B cell (primary cell): Measurements from ENCODE around the gene BLOC1S3. TPM values are rescaled to one million over a fixed set of nuclear protein-coding genes. Genes with fewer than 3 reads are reported as not detected.

Source experiments
- ATAC-seq: fragments of 200-7000 bp; cut with Tn5 transposase; one replicate; pipeline ENCODE4 v1.10.0; 2021; ENCODE audit warnings: low read depth, mild to moderate bottlenecking, moderate number of reproducible peaks, moderate library complexity
- CTCF ChIA-PET: fragments of 350-600 bp; sonication (Branson Sonifier 250); formaldehyde crosslinking; loops from one replicate; lab custom pipeline; 2021; ENCODE audit warnings: antibody characterized with exemption, inconsistent platforms; lab: Charles Lee
- POLR2A ChIA-PET: fragments of 350-600 bp; sonication (Branson Sonifier 250); formaldehyde crosslinking; loops from one replicate; lab custom pipeline; 2021; ENCODE audit warnings: antibody characterized with exemption; lab: Charles Lee
- DNase-seq: peaks from one replicate; pipeline ENCODE4 v3.0.0; 2013
- H2AFZ ChIP-seq: 2 replicates; pipeline ENCODE4 v1.6.1; 2012; ENCODE audit warnings: mild to moderate bottlenecking, low read depth, low read length; ENCODE audit not compliant: insufficient read depth, poor library complexity, severe bottlenecking
- H3K27ac ChIP-seq, 2 donors: 1 replicate in 1 of 2; 2 replicates in 1 of 2; pipeline ENCODE4 v1.5.1; 2012 to 2013; ENCODE audit warnings: low read length in 2 of 2, mild to moderate bottlenecking in 2 of 2, moderate library complexity in 1 of 2
- H3K27me3 ChIP-seq, 4 experiments: fragments of 200-600 bp in 1 of 4; sonication (generic) in 1 of 4; replicated peaks in 1 of 4; 1 replicate in 2 of 4; 2 replicates in 2 of 4; pipeline versions ENCODE4 v1.6.1 to v1.7.0; 2013 to 2016; ENCODE audit warnings: low read length in 3 of 4, mild to moderate bottlenecking in 2 of 4, mixed read lengths in 1 of 4, moderate library complexity in 1 of 4; ENCODE audit not compliant: insufficient read depth in 4 of 4, control insufficient read depth in 3 of 4; ENCODE audit errors: control extremely low read depth in 1 of 4
- H3K36me3 ChIP-seq, 2 experiments: replicated peaks in 1 of 2; 1 replicate in 1 of 2; 2 replicates in 1 of 2; pipeline versions ENCODE4 v1.6.1 to v1.7.1; 2013; ENCODE audit warnings: low read length in 1 of 2; ENCODE audit not compliant: insufficient read depth in 2 of 2, control insufficient read depth in 1 of 2; ENCODE audit errors: control extremely low read depth in 1 of 2, extremely low read depth in 1 of 2
- H3K4me1 ChIP-seq, 2 donors: fragments of 200-600 bp in 1 of 2; sonication (generic) in 1 of 2; 1 replicate in 1 of 2; 2 replicates in 1 of 2; pipeline versions ENCODE4 v1.5.1 to v1.6.1; 2013 to 2017; ENCODE audit warnings: low read length in 2 of 2; ENCODE audit not compliant: control insufficient read depth in 2 of 2, insufficient read depth in 2 of 2
- H3K4me2 ChIP-seq: replicated peaks from 2 replicates; pipeline ENCODE3; 2012; ENCODE audit warnings: mild to moderate bottlenecking, low read depth, low read length; ENCODE audit not compliant: poor library complexity, severe bottlenecking
- H3K4me3 ChIP-seq, 5 experiments: fragments of 200-600 bp in 1 of 5; sonication (generic) in 1 of 5; 1 replicate in 3 of 5; 2 replicates in 2 of 5; pipeline versions ENCODE4 v1.5.1 to v1.7.0; 2011 to 2016; ENCODE audit warnings: low read length in 4 of 5, mild to moderate bottlenecking in 4 of 5, low read depth in 2 of 5, control low read depth in 1 of 5, moderate library complexity in 1 of 5; ENCODE audit not compliant: insufficient read depth in 1 of 5; ENCODE audit errors: control extremely low read depth in 1 of 5, extremely low read depth in 1 of 5
- H3K79me2 ChIP-seq: fragments of 200-600 bp; sonication (generic); one replicate; pipeline ENCODE4 v1.6.0; 2016; ENCODE audit warnings: low read length; ENCODE audit not compliant: control insufficient read depth, insufficient read depth
- H3K9ac ChIP-seq: fragments of 200-600 bp; sonication (generic); 2 replicates; pipeline ENCODE4 v1.6.1; 2017; ENCODE audit warnings: mild to moderate bottlenecking, low read length, moderate library complexity
- H3K9me3 ChIP-seq, 3 donors: one replicate each; pipeline versions ENCODE4 v1.6.1 to v1.7.1; 2013; ENCODE audit warnings: low read length in 2 of 3; ENCODE audit not compliant: control insufficient read depth in 2 of 3, insufficient read depth in 1 of 3; ENCODE audit errors: control extremely low read depth in 1 of 3
- H4K20me1 ChIP-seq: 2 replicates; pipeline ENCODE4 v1.6.0; 2012; ENCODE audit warnings: mild to moderate bottlenecking, low read length; ENCODE audit not compliant: insufficient read depth, control insufficient read depth, poor library complexity, severe bottlenecking
- H3K27ac Mint-ChIP-seq: one replicate; pipeline ENCODE4 v1.8.0; 2021; ENCODE audit warnings: mixed read lengths
- H3K27me3 Mint-ChIP-seq: one replicate; pipeline ENCODE4 v1.8.0; 2021; ENCODE audit warnings: mixed read lengths
- H3K4me1 Mint-ChIP-seq: one replicate; pipeline ENCODE4 v1.8.0; 2021; ENCODE audit warnings: mixed read lengths
- H3K4me3 Mint-ChIP-seq: one replicate; pipeline ENCODE4 v1.8.0; 2021; ENCODE audit warnings: mixed read lengths
- H3K9me3 Mint-ChIP-seq: one replicate; pipeline ENCODE4 v1.8.0; 2022; ENCODE audit warnings: mixed read lengths; ENCODE audit not compliant: insufficient read depth
- CTCF ChIP-seq: fragments of 200-600 bp; IDR thresholded peaks from one replicate; pipeline ENCODE4 v1.8.0; 2022; ENCODE audit warnings: antibody characterized with exemption, mild to moderate bottlenecking
- EZH2 ChIP-seq: IDR thresholded peaks from 2 replicates; pipeline ENCODE4 v1.6.1; 2012; ENCODE audit warnings: borderline replicate concordance, low read depth, mild to moderate bottlenecking, moderate library complexity, low read length; ENCODE audit not compliant: insufficient read depth, poor library complexity, severe bottlenecking
- WGBS: methylation state at CpG from one replicate; pipeline ENCODE4 v1.1.5; 2013; ENCODE audit warnings: missing lambda C conversion rate; ENCODE audit not compliant: insufficient coverage; 5-methylcytosine and 5-hydroxymethylcytosine counted together
- intact Hi-C: fragments of 100-400 bp; cut with micrococcal nuclease; formaldehyde crosslinking; loops from one replicate; pipeline ENCODE4 v1.10.0; 2022
- polyA plus RNA-seq: library from polyadenylated mRNA; depleted of rRNA; stranded (reverse); fragments of >200 nt; gene quantifications from 2 replicates; pipeline ENCODE4 v1.2.3, GENCODE V29; 2012
- total RNA-seq, 2 donors: library from RNA; stranded (reverse); fragments of 120-200 nt in 1 of 2; gene quantifications; 1 replicate in 1 of 2; 2 replicates in 1 of 2; pipeline versions ENCODE4 v1.2.3 to v1.2.4, GENCODE V29; 2013 to 2022

Gene BLOC1S3
- total and polyA plus RNA-seq, 2 donors (not counting 1 experiment from before 2014, with no cell fraction given): 7.2 to 21.1 TPM

- H2AFZ ChIP-seq: no peak overlapping the region
- 94% methylated on average over 7 of the region's 7 CpGs for WGBS
- DNase-seq: no peak
- H3K9me3 ChIP-seq: no peaks in the 10 kb centered on the region
- peaks cover 47% of the 10 kb centered on the region for H3K4me1 Mint-ChIP-seq
- H3K36me3 ChIP-seq: peaks cover 4% of the 10 kb centered on the region in 2 experiments
- ChIA-PET CTCF (no interaction called here), POLR2A (interaction anchor here (0.6 kb wide), 1 partner anchor 78 kb away, joined by 3 read pairs; no protein-coding TSS in a partner anchor)
- H3K4me3 ChIP-seq: no peak overlapping the region
- H3K27me3 Mint-ChIP-seq: no peaks in the 10 kb centered on the region
- intact Hi-C loops: no loop called here
- no peaks in the 10 kb centered on the region for H3K27me3 ChIP-seq
- peak overlapping the region; percentile 65 for H3K27ac Mint-ChIP-seq
- peaks cover 46% of the 10 kb centered on the region for H4K20me1 ChIP-seq
- H3K9ac ChIP-seq: no peak overlapping the region
- no peak overlapping the region for H3K4me2 ChIP-seq
- peaks cover 28 to 43% of the 10 kb centered on the region in 2 donors for H3K4me1 ChIP-seq
- H3K79me2 ChIP-seq: peaks cover 51% of the 10 kb centered on the region
- no peak overlapping the region for H3K27ac ChIP-seq
- TF ChIP-seq CTCF (no peak), EZH2 (no peak)
- H3K9me3 Mint-ChIP-seq: no peaks in the 10 kb centered on the region
- peak overlapping the region; percentile 71 for H3K4me3 Mint-ChIP-seq
- ATAC-seq: no peak
These were observed 2.4 kb downstream of the BLOC1S3 start for GRCh38 chr19:45180936-45181335.

- Mint-ChIP-seq H3K27me3 (no peaks in the 10 kb centered on the region), H3K27ac (no peak overlapping the region), H3K4me3 (no peak overlapping the region), H3K9me3 (no peaks in the 10 kb centered on the region), H3K4me1 (peaks cover 46% of the 10 kb centered on the region)
- CTCF ChIA-PET: interaction anchor here (0.9 to 1.6 kb wide), 4 partner anchors 12 to 164 kb away, joined by 3 to 5 read pairs (median 4); no protein-coding TSS in a partner anchor
- H3K36me3 ChIP-seq: peaks cover 4% of the 10 kb centered on the region in 2 experiments
- POLR2A ChIA-PET: no interaction called here
- intact Hi-C loops: no loop called here
- DNase-seq (no peak), ATAC-seq (no peak)
- H4K20me1 ChIP-seq: peaks cover 46% of the 10 kb centered on the region
- H3K9me3 ChIP-seq: no peaks in the 10 kb centered on the region
- peaks cover 44% of the 10 kb centered on the region for H3K79me2 ChIP-seq
- TF ChIP-seq EZH2 (no peak), CTCF (no peak)
- no peak overlapping the region for H2AFZ ChIP-seq
- H3K4me1 ChIP-seq: peaks cover 25 to 40% of the 10 kb centered on the region in 2 donors
- no peak overlapping the region for H3K4me2 ChIP-seq
- H3K27me3 ChIP-seq: no peaks in the 10 kb centered on the region
- no peak overlapping the region for H3K4me3 ChIP-seq
- no peak overlapping the region for H3K27ac ChIP-seq
- H3K9ac ChIP-seq: no peak overlapping the region
- 90% methylated on average over 4 of the region's 4 CpGs for WGBS
These were observed 4.2 kb downstream of the BLOC1S3 start for GRCh38 chr19:45182758-45183157.
